A204.1 (cell line): ENCODE data around the gene SLF2.
A peak's percentile ranks its signal among the peaks of the same experiment; 100 is the strongest.

Experiments used
- FAIRE-seq: peaks from 2 replicates; lab custom pipeline; 2012; peaks lifted over from hg19 to GRCh38; lab: Jason Lieb, UNC

SLF2 gene

DNA sequence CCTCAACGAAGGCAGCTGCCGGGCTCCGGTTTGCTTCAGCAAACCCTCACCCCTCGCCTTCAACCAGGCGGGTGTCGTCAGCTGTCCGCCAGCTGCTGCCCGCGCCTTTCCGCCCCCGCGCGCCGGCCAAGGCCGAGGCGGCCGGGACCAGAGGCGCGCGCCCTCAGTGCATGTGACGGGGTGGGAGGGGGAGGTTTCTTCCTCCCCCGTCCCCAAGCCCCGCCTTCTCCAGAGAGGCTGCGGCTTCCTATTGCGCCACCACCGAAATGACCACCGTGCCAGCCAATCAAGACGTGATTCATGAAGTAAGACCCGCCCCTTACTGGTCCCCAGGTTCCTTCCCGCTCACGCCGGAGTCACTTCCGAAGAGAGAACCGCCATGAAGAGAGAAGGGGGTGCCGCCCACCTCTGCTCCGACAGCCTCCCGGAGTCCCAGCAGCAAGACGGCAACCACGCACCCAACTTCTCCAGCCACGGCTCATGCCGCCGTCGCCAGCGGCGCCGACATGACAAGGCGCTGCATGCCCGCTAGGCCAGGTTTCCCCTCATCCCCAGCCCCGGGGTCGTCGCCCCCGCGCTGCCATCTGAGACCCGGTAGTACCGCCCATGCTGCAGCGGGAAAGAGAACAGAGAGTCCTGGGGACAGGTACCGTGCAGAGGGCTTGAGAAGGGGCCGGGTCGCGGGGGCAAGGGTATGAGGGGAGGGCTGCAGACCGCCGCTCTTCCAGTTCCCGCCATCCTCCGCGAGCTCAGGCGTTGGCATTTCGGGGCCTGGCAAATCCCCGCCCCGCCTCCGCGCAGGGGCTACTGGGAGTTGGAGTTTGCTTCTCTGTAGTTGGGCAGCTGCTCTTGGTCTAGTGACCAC lies at the start of gene SLF2:
SLF2 (plus strand) TSS at position 359 of the 865 bp plus-strand sequence; CDS start at position 507, 148 bp downstream.
- peak; percentile 88 for FAIRE-seq

- no peak for FAIRE-seq
Measured at GRCh38 chr10:100863433-100863832, 49.3 kb upstream of the SLF2 start.

- FAIRE-seq: no peak
Measured at GRCh38 chr10:100864036-100864885, 48.5 kb upstream of the SLF2 start.

GRCh38 chr10:100864978-100865377 lies 47.8 kb upstream of the SLF2 start:
- no peak for FAIRE-seq

- no peak for FAIRE-seq
Measured at GRCh38 chr10:100866010-100866409, 46.8 kb upstream of the SLF2 start.

DNA sequence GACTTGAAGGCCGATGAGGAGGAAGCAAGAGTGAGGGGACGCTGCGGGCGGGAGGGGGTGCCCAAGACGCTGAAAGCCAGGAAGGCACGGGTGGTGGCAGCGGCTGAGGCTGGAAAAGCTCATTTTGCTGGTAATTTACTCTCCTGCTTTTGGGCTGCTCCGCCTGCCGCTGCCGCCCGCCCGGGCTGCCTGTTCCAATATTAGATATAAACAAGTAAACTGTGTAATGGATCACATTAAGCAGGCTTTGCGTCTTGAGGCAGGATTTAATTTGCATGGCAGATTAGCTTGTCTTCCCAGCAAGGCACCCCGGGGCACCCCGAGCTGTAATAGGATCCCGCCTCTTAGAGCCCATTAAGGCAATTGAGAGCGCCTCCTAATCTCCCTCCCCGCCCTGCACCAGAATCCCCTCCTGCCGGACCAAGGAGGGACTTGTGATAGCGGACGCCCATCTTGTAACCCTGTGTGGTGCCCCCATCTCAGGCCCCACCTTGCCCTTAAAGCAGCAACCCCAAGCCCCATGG lies 46.1 kb upstream of the SLF2 start:
- FAIRE-seq: no peak

GRCh38 chr10:100867261-100867963 lies 45.4 kb upstream of the SLF2 start:
- no peak for FAIRE-seq

DNA sequence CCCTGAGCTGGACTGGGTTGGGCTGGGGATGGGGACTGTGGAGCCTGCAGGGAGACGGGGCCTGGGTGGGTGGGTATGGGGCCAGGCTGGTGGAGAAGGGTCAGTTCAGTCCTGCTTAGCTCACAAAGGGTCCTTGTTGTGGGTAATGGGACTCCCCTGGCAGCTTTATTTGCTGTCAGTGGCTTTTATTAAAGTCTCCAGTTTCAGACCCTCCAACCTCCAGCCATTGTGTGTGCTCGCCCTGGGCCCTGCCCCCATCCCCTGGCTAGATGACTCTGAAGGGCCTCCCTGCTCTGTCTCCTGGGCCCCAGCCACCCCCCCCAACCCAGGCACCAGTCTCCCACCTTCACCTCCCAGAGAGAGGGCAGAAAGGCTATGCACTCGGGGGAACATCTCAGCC lies 44.4 kb upstream of the SLF2 start:
- no peak for FAIRE-seq

GRCh38 chr10:100869399-100869798 lies 43.4 kb upstream of the SLF2 start:
- no peak for FAIRE-seq

DNA sequence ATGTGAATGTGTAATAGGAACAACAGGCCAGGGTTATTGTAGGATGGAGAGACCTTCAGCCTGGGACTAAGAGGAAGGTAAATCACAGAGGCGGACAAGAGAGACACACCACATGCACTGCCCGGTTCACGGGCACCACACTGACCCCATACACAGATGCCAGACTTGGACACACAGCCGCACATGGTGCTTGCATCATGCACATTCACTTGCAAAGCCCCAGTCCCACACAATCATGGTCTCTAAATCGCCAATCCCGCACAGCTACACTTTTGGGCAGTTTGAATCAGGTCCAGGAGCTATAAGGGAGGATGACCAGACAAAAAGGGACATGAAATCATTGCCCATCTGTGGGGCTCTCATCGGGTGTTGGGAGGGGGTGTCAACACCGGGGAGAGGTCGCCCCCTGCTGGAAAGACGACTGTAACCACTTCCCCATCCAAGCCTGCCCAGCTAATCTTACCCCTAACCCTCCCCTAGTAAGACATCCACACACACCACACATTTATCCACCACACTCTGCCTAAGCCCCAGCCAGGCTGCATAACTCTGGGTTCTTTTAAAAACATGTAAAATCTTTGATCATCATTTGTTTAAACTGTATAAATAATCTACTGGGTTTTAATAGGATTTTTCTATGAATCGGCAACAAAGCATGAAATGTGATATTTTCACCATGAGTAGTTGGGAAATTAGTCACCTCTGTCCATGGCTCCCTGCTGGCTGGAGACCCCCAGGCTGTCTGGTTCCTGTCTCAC lies 40.5 kb upstream of the SLF2 start:
- no peak for FAIRE-seq

DNA sequence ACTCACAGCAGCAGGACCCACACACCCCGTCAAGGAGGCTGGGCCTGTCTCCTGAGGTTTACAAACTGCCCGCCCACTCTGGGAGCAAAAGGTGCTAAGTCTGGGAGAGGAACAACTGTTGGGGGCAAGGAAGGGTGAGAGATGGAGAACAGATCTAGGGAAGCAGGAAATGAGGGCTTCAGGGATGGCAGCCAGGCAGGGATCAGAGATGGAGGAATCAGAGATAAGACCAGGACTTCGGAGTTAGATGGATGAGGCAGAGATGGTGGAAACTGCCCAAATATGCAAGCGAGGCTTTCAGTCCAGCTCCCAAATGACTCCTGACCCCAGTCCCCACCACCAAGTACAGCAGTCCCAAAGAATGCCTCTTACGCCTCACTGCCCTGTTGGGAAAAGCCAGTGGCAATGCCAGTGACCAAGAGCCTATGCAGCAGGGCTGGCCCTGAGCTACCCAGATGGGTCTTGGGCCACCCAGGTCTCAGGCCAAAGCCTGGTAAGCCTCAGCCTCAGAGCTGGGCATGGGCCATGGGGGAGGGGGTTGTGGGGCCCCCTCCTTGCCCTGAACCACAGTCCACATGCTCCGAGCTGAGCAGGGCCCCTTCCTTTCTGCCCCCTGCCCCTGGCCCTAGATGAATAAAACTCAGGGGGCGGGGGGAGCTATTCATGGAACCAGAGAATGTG lies 39.5 kb upstream of the SLF2 start:
- FAIRE-seq: no peak

- FAIRE-seq: no peak
Measured at GRCh38 chr10:100873827-100874326, 38.9 kb upstream of the SLF2 start.

GRCh38 chr10:100874702-100875483 lies 37.9 kb upstream of the SLF2 start:
- FAIRE-seq: no peak

DNA sequence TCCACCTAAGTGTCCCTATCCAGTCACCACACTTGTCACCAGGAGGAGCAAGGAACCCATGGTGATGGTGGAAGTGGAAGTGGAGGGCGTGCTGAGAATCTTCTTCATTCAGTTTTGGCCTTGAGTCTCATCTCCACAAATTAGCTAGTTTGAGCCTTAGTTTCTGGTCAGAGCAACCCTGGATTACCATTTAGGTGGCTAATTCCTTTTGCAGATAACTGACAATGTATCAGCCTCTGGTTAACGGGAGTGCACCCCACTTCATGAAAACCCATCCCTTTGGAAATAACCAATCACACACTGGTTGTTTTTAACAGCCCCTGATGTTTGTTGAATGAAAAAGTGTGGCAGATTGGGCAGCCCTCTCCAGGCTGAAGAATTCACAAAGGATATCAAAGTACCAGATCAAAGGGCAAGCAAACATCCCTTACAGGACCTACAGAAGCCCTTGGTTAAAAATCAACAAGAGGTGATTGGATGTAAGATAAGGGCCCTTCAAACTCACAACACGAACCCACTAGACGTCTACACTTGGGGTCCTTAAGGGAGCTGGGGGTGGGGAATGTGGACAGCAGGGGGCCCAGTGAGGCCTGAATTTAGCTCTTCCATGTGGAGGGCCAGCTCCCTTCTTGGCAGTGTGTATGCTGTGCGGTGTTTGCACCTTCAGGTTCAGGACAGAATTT lies 37.1 kb upstream of the SLF2 start:
- no peak for FAIRE-seq

DNA sequence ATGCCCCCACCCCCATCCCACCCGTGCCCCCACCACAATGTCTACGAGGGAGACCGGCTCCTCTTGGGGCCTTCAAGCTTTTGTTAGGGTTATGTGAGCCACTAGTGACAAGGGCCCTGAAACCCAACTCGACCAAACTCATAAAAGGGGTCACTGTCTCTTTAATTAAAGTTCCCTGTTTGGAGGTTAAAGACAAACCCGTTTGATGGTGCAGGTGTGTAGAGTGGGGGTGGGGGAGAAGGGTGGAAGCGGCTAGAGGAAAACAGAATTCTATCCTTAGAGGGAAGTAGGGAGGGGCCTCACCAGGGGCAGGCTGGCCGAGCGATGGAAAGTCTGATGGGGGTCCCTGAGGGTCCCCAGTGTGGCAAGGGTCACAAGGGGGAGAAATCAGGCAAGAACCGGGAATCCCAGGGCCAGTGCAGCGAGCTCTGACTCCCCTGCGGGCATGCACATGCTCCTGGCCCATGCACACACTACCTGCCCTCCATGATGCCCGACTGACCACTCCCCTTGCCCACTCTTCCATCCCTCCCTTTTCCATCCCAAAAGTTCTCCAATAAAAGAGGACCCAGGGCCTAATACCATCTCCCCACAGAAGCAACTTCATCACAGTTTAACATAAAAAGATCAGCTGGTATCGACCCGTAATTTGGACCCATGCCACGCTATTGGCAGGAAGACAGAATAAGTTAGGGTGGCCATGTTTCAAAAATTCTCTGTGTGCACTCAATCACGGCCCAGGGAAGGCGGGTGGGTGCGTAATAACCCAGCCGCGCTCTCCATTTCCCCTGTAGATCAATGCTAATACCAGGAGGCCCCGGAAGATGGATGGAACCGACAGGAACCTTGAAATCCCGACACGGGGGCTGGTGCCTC lies 35.9 kb upstream of the SLF2 start:
- no peak for FAIRE-seq

GRCh38 chr10:100877461-100877850 lies 35.3 kb upstream of the SLF2 start:
- no peak for FAIRE-seq

DNA sequence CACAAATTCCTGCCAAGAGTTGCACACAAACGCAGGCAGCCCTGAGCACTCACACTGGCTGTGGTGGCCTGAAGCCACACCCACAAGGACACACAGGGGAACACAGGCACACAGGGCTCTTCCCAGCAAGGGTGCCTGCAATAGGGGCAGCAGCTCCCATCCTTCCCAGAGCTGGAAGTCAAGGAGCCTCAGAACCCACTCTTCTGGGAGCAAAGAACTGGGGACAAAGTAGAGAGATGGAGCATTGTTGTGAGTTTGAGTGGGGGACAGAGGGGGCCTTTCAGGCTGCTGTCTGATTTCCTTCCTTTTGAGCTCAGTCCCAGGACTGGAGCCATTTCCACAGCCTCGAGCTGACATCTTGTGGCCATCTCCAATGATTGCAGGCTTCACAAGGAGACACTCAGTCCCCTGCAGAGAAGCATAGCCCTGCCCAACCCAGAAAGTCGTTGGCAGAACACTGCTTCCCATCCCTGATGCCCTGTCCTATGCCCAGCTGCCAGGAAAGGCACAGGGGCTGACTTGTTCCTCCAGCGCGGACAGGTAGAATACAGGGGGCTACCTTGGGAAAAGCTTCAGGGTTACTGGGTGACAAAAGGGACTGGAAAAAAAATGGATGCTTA lies 34.4 kb upstream of the SLF2 start:
- FAIRE-seq: peak; percentile 6
